Chondrocyte (in vitro differentiated cells): ENCODE results near the gene TMEM132D. TPM values are rescaled to one million over a fixed set of nuclear protein-coding genes. Genes with fewer than 3 reads are reported as not detected.

ENCODE experiments used
- DNase-seq: peaks from one replicate; pipeline ENCODE4 v3.0.0; 2021; ENCODE audit warnings: mixed read lengths, low spot score
- H3K27ac Mint-ChIP-seq: one replicate; pipeline ENCODE4 v1.8.0; 2021; ENCODE audit warnings: mild to moderate bottlenecking, moderate library complexity, mixed read lengths; ENCODE audit not compliant: unreplicated experiment
- H3K27me3 Mint-ChIP-seq: 2 replicates; pipeline ENCODE4 v1.8.0; 2021; ENCODE audit warnings: low read depth, mixed read lengths
- H3K36me3 Mint-ChIP-seq: 2 replicates; pipeline ENCODE4 v1.8.0; 2021; ENCODE audit warnings: low read depth, mixed read lengths
- H3K4me1 Mint-ChIP-seq: 2 replicates; pipeline ENCODE4 v1.8.0; 2021; ENCODE audit warnings: low read depth, mild to moderate bottlenecking, mixed read lengths
- H3K4me3 Mint-ChIP-seq: one replicate; pipeline ENCODE4 v1.8.0; 2021; ENCODE audit warnings: mild to moderate bottlenecking, moderate library complexity, mixed read lengths; ENCODE audit not compliant: unreplicated experiment
- H3K9me3 Mint-ChIP-seq: 2 replicates; pipeline ENCODE4 v1.8.0; 2021; ENCODE audit warnings: low read depth, mixed read lengths
- CTCF ChIP-seq: fragments of 200-600 bp; sonication (generic); IDR thresholded peaks from 2 replicates; pipeline ENCODE4 v1.5.0; 2021; ENCODE audit warnings: antibody characterized with exemption, mild to moderate bottlenecking, moderate library complexity
- total RNA-seq: library from RNA; stranded (reverse); gene quantifications from 3 replicates; pipeline ENCODE4 v1.2.1, GENCODE V29; 2021

Gene TMEM132D
- total RNA-seq, 1 donor from 2014 or later, result 3.1 TPM

- no peaks in the 10 kb centered on the region for H3K4me1 Mint-ChIP-seq
- peaks cover 35% of the 10 kb centered on the region for H3K9me3 Mint-ChIP-seq
These were observed 197.1 kb downstream of the TMEM132D start for GRCh38 chr12:129706716-129707115.

GRCh38 chr12:129704232-129704830, 199.5 kb downstream of the TMEM132D start:
- Mint-ChIP-seq H3K27ac (no peak overlapping the region), H3K4me3 (no peak overlapping the region), H3K27me3 (no peaks in the 10 kb centered on the region), H3K9me3 (peaks cover 37% of the 10 kb centered on the region), H3K4me1 (no peaks in the 10 kb centered on the region), H3K36me3 (peaks cover 1% of the 10 kb centered on the region)
- no peak for TF ChIP-seq CTCF
- no peak for DNase-seq

More at GRCh38 chr12:129706716-129707115, 197.1 kb downstream of the TMEM132D start:
- no peak for TF ChIP-seq CTCF
- H3K36me3 Mint-ChIP-seq, result peaks cover 1% of the 10 kb centered on the region
- no peak overlapping the region for H3K27ac Mint-ChIP-seq
- no peak overlapping the region for H3K4me3 Mint-ChIP-seq
- H3K27me3 Mint-ChIP-seq, result no peaks in the 10 kb centered on the region
- no peak for DNase-seq

GRCh38 chr12:129701631-129702101, 202.2 kb downstream of the TMEM132D start:
- DNase-seq, result no peak
- Mint-ChIP-seq H3K36me3 (peaks cover 1% of the 10 kb centered on the region), H3K27ac (no peak overlapping the region), H3K27me3 (no peaks in the 10 kb centered on the region), H3K4me1 (no peaks in the 10 kb centered on the region), H3K4me3 (no peak overlapping the region), H3K9me3 (peaks cover 26% of the 10 kb centered on the region)
- TF ChIP-seq CTCF, result no peak

GRCh38 chr12:129700036-129700435, 203.8 kb downstream of the TMEM132D start:
- Mint-ChIP-seq H3K27me3 (no peaks in the 10 kb centered on the region), H3K27ac (no peak overlapping the region), H3K9me3 (peaks cover 19% of the 10 kb centered on the region), H3K4me3 (no peak overlapping the region), H3K36me3 (no peaks in the 10 kb centered on the region), H3K4me1 (no peaks in the 10 kb centered on the region)
- DNase-seq, result no peak
- TF ChIP-seq CTCF, result no peak

GRCh38 chr12:129696926-129697325, 206.9 kb downstream of the TMEM132D start:
- H3K27ac Mint-ChIP-seq, result no peak overlapping the region
- DNase-seq, result no peak
- no peaks in the 10 kb centered on the region for H3K4me1 Mint-ChIP-seq
- TF ChIP-seq CTCF, result no peak
- no peaks in the 10 kb centered on the region for H3K27me3 Mint-ChIP-seq
- H3K4me3 Mint-ChIP-seq, result no peak overlapping the region
- peaks cover 14% of the 10 kb centered on the region for H3K9me3 Mint-ChIP-seq
- H3K36me3 Mint-ChIP-seq, result no peaks in the 10 kb centered on the region
